HG03060 (cell line): ENCODE results near the gene WDR93.
"Not testable (repeated sequence)": the region's sequence is repeated elsewhere in the genome, so short reads cannot be mapped to it uniquely, and the experiment has no call there.

Experiments used
- ATAC-seq: cut with Tn5 transposase; IDR thresholded peaks from one replicate; pipeline ENCODE4 v1.9.1; 2021; ENCODE audit warnings: low read depth, moderate number of reproducible peaks; ENCODE audit not compliant: unreplicated experiment

The WDR93 gene

DNA sequence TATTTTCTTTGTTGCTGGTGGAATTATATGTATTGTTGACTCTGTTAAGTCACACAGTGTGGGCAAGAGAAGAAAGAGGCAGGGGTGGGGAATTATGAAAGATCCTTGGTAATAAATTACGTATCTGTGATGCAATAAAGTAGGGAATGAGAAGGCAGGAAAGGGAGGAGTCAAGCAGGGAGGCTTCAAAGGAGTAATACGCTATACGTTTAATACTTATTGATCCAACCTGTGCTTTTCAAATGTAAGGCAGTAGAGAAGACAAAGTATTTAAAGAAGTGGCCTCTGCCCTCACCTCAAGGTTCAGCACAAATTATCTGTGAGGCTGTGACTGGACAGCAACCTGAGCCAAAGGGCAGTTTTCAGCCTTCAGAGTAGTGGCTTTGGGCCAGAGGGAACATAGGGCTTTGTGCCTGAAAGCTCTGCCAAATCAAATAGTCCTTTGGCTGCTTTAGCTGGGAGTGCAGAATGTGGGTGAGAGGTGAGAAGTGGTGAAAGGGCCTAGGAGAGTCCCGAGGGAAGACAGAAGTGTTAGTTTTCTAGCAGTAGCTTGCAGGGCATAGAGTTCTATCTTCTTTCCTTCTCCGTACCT, 10.2 kb upstream of the WDR93 start:
- no peak for ATAC-seq

DNA sequence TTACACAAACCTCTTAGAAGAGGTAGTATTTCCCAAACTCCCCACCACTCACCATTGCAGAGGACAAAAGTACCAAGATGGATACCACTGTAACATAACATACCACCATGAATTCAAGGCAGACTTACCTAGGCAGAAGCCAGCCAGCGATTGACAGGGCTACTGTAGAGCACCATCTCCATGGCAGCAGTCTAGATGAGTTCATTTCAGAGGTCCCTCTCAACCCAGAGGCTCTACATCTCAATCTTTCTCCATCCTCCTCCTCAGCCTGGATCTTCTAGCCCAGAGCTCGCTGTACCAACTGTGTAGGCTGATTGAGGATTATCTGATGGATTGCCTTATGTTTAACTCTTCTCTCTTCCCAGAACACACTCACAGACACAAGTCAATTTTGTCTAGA, 9.5 kb upstream of the WDR93 start:
- ATAC-seq, result no peak

DNA sequence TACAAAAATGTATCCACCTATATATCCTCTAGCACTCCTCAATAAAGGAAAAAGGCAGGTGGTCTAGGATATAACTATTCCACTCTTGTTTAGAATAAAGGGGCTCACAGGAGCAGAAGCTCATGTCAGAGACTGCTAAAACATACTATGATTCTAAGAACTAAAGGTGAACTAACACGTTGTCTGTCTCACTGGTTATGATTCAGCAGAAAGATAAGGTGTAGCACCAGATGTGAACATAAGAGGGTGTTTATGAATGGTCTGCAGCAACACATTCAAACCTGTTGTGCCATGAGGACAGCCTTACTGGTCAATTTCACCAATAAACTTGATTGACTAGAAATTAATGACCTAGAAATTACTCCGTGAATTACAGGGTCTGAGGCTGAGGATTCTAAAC, 4.6 kb upstream of the WDR93 start:
- ATAC-seq, result no peak

DNA sequence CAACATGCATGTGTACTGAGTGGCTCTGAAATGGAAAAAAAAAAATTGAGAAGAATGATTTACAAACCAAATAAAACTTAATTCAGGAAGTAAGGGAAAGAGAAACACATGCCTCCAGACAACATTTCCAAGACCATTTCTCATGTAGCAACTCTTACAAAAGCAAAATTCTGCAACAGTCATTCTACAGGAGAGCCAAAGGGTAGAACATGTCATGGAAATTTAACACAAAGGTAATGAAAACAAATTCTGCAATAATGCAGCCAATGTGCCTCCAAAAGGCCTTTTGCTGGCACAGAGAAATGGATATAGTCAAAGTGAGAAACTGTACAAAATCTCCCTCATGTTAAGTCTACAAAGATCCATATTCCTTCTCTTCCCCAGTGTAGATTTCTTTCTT, 4.1 kb upstream of the WDR93 start:
- no peak for ATAC-seq

DNA sequence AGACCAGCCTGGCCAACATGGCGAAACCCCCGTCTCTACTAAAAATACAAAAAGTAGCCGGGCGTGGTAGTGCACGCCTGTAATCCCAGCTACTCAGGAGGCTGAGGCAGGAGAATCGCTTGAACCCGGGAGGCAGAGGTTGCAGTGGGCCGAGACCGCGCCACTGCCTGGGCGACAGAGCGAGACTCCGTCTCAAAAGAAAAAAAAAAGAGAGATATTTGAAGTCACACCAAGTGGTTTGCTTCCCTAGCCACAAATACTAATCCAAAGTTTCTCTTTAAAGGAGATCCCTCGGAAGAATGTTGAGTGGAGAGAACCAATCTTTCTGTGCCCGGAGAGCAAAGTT, 708 bp upstream of the WDR93 start:
- not testable (repeated sequence) for ATAC-seq

DNA sequence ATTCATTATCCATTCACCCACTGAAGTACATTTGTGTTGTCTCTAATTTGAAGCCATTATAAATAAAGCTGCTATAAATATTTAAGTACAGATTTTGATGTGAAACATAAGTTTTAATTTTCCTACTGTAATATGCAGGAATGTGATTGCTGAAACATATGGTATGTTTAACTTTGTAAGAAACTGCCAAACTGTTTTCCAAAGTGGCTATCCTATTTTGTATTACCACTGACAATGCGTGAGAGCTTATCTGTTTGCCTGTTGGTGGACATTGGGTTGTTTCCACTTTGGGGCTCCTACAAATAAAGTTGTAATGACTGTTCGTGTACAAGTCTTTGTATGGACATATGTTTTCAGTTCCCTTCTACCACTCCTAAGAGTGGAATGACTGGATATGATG, 2.5 kb downstream of the WDR93 start:
- ATAC-seq, result no peak

DNA sequence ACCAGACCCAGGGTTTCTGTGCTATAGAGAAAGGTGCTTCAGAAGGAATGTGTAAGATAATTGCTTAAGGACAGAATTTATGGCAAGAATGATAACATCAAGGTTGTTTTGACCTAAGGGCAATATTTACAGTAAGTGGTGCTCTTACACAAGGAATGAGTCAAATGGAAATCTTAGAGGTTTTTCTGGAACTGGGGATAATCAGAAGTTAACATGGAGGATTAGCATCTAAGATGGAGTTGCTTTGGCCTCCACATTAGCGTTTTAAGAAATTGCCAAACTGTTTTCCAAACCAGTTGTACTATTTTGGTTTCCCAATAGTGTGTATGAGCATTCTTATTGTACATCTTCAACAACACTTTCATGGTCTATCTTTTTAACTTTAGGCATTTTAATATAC, 3.1 kb downstream of the WDR93 start:
- ATAC-seq, result no peak

DNA sequence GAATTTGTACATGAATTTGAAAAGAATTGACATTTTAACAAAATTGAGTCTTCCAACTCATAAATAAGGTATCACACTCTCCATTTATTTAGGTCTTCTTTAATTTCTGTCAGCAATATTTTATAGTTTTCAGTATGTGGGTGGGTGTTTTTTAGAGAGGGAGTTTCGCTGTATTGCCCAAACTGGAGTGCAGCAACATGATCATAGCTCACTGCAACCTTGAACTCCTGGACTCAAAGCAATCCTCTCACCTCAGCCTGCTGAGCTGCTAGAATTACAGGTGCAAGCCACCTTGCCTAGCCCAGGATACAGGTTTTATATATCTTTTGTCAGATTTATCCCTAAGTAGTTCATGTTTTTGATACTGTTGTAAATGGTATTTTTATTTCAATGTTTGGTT, 4.6 kb downstream of the WDR93 start:
- no peak for ATAC-seq

DNA sequence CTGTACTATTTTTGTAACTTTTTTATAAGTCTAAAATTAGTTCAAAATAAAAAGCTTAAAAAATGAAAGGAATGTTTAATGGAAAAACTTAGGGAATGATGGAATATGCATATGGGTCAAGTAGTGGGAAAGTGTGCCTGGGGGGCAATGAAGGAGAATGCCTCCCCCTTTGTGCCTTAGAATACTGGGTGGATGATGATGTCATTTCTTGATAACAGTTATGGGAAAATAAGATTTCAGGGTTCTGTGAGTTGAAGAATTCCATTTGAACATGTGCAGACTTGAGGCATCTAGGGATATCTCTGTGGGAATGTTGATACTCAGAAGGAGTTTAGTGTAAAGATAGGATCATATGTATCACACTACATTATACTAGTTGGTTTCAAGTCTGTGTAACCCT, 13.8 kb downstream of the WDR93 start:
- no peak for ATAC-seq

DNA sequence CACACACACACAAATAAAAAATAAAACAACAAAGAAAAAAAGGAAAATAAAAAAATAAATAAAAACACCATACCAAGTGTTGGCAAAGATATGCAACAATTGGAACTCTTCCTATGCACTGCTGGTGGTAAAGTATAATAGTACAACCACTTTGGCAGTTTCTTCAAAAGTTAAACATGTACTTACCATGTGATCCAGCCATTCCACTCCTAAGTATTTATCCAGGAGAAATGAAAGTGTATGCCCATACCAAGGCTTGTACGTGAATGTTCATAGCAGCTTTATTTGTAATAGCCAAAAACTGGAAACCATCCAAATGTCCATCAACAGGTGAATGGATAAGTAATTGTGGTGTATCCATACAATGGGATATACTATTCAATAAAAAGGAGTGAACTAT, 17.0 kb downstream of the WDR93 start:
- no peak for ATAC-seq

DNA sequence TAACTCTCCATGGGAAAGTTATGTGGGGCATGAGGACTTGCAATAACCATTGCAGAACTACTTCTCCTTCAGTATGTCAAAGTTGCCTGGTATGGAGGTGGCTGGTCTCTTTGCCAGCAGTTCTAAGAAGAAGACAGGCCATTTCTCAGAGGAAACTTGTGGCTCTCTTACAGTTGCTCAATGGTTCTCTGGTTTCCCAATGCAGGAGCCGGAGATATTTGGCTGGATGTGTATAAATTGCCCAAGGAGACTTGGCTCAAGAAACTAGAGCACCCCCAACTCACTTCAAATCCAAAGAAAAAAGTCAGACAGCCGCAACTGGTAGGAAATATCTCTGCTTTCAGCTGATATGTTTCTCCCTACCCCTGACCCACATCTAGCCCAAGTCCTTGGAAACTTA, 24.2 kb downstream of the WDR93 start:
- no peak for ATAC-seq

DNA sequence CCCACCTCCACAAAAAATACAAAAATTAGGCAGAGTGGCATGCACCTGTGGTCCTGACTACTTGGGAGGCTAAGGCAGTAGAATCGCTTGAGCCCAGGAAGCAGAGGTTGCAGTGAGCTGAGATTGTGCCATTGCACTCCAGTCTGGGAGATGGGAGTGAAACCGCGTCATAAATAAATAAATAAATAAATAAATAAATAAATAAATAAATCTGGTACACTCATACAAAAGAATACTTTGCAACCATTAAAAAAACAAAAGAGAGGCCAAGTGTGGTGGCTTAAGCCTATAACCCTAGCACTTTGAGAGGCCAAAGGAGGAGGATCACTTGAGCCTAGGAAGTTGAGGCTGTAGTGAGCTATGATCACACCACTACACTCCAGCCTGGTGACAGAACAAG, 32.4 kb downstream of the WDR93 start:
- ATAC-seq, result no peak

DNA sequence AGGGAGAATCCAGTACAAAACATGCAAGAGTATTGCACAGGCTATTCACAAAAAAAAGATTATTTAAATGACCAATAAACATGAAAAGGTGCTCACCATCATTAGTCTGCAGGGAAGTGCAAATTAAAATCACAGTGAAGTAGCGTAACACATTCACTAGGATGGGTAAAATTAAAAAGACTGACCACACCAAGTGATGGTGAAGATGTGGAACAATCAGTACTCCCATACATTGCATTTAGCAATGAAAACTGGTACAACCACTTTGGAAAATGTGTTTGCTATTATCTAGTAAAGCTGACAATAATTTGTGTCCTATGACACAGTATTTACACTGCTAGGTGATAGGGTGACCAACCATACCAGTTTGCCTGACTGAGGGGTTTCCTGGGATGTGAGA, 34.0 kb downstream of the WDR93 start:
- no peak for ATAC-seq

DNA sequence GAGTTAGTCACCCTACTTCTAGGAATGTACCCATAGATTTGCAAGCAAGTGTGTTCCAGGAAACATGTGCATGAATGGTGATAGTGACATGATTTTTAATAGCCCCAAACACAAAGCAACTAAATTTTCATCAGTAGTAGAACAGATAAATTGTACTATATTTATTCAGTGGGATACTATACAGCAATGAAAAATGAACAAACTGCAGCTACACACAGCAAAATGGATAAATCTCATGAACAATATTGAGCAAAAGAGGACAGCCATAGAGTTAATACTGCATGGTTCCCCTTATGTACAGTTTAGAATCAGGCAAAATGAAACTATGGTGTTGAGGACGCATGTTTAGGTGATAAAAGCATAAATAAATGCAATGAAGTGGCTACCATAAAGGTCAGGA, 34.5 kb downstream of the WDR93 start:
- no peak for ATAC-seq

DNA sequence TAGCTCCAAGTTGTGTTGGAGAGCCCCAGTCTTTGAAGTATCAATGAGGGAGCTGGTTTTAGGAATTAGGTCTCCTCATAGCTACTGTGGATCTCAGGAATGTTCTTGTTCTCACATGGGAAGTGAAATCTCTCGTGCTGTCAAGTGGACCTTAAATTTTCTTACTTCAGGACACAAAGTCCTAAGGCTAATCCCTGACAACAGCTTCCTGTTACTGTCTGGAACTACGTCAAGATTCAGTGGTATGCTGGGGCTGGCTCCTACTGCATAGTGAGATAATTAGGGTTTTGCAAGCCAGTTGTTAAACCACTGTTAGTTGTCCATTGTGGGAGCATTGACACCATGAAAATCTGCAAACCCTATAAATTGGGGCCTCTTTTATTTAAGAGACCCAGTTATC, 37.6 kb downstream of the WDR93 start:
- ATAC-seq, result no peak

DNA sequence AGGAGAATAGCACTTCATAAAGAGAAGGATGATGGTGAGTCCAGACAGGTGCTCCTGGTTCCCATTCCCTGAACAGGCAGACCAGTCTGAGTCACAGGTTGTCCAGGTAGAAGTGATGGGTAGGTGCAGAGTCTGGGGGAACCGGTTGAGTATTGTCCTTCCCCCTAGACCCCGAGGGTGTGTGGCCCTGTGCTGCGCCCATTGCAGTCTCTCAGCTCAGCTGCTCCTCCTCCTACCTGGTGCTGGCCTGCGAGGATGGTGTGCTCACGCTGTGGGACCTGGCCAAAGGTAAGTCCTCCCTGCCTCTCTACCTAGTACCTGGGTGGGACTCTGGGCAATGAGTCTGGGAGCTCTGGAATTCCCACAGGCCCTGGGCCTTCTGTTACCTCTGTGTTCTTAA, 40.7 kb downstream of the WDR93 start:
- ATAC-seq, result no peak

DNA sequence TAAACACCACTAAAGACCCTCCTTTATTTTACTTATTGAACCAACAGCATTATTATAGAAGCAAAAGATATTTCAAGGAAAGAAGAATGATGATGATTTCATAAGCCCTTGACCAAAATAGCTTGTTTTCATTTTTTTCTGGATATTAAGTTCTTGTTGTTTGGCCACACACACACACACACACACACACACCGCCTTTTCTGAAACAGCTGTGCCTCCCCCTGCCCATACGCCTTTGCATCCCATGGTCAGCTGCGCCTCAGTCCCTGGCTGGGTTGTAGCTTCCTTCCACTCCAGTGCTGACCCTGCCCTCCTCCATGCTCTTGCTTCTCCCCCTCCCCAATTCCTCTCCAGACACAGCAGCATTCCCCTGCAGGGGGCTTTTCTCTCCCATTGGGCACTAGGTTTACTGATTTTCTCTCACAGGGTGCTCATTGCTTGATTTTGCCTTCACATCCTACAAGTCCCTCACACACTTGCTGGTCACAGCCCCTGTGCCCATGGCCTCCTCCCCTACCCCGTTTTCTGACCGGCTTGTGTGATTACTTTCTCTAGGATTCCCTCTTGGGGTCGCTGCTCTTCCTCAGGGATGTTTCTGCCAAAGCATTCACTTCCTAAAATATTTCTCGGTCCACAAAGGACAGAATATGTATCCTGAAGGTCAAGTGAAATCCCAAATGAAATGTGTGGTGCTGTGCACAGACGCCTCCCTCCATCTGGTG, 42.0 kb downstream of the WDR93 start:
- no peak for ATAC-seq

DNA sequence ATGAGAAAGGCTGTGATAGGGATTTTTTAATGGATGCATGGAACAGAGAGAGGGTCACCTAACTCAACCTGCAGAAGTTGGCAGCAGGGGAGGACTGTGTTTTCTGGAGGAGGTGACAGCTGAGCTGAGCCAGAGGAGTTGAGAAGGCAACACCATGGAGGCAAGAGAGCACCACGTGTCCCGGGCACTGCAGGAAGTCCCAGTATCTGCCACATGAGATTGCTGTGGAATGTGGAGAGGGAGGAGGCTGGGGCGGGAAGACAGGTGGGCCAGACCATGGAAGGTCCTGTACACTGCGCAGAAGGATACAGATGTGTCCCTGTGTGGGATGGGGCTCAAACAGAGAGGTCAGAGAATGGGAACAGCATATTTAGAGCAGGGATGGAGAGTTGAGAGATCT, 45.2 kb downstream of the WDR93 start:
- no peak for ATAC-seq

DNA sequence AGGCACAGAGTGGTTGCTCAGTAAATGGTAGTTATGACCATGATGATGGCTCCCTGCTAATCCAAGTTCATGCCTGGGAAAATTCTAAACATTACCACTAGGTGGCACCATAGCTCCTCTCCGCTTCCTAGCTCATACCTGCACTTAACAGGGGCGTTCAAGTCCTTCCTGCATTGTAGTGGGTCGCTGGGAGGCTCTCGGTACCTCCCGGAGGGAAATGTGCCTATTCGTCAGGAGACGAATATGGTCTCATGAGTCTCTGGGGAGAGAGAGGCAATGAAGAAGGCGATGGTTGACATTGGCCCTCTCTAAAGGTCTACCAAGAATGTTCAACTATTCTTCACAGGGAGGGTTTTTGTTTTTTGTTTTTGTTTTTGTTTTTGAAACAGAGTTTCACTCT, 49.5 kb downstream of the WDR93 start:
- no peak for ATAC-seq

DNA sequence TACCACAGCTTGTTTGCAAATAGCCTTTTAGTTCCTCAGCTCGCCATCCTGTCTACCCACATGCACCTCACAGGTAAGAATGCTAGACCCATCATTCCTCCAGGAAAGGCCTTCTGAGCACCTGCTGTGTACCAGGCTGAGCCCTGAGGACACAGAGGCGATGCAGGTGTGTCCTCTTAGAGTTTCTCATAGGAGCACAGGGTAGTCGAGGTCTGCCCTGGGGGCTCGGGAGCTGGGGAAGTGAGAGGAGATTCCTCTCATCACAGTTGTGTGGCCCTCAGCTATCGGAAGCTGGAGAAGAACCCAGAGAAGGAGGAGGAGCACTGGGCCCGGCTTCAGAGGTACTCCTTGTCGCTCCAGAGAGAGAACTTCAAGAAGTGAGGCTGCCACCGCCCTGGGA, 52.4 kb downstream of the WDR93 start:
- ATAC-seq, result no peak

DNA sequence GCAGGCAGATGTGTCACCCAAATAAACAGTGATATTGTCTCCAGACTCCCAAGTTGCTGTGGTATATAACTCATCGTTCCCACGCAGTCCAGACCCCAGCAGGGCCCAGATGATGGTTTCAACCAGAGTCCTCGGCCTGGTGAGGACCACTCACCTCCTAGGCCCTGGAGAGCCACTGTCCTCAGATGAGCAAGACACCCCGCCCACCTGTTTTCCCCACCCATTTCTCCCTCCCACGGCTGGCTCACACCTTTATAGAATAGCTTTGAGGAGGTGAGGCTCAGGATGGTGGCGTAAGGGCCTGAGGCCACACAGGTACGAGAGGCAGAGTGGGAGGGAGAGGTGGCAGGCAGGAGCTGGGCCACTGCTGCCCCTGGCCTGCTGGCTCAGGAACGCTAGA, 53.0 kb downstream of the WDR93 start:
- ATAC-seq, result no peak

DNA sequence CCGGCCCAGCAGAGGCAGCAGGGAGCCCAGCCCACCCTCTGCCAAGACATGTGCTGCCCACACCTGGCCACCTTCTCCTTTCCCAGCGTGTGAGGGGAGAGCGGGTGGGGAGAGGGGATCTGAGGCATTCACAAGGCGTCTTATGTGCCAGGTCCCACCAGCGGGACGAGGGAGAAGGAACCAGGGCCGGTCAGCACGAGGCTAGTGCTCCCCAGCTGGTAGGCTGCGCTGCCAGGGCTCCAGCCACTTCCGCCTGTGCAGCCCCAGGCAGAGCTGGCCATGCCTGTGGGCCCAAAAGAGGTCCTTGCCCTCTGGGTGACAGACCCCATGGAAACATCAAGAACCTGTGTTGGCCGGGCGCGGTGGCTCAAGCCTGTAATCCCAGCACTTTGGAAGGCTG, 54.5 kb downstream of the WDR93 start:
- no peak for ATAC-seq

DNA sequence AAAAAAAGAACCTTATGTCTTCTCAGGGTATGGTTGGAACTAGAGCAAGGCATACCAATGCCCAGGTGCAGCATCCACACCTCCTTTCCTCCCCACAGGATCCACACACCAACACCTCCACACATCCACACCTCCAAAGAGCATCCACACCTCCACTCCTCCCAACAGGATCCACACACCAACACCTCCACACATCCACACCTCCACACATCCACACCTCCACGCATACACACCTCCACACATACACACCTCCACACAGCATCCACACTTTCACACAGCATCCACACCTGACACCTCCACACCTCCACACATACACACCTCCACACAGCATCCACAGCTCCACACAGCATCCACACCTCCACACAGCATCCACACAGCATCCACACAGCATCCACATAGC, 55.2 kb downstream of the WDR93 start:
- ATAC-seq, result no peak
